ENCODE data around the gene GCLC.
A peak's percentile ranks its signal among the peaks of the same experiment; 100 is the strongest.

GCLC gene

DNA sequence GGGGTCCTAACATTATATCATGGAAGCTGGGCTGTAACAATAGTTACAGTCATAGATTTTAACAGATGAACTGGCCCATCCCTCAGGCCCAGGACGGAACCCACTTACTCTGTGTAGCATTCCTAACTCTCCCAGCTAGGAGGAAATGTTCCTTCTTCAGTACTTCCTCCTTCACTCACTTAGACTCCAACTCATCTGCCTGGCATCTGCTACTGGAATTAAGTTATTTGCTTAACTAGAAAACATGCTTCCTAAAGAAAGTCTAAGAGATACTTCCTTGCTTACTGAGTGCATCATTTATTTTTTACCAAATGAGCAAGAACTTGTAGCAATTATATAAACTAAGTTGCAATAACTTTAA, 20.5 kb downstream of the GCLC start:
- DNase-seq (ENCODE audit: low spot score): no peak

DNA sequence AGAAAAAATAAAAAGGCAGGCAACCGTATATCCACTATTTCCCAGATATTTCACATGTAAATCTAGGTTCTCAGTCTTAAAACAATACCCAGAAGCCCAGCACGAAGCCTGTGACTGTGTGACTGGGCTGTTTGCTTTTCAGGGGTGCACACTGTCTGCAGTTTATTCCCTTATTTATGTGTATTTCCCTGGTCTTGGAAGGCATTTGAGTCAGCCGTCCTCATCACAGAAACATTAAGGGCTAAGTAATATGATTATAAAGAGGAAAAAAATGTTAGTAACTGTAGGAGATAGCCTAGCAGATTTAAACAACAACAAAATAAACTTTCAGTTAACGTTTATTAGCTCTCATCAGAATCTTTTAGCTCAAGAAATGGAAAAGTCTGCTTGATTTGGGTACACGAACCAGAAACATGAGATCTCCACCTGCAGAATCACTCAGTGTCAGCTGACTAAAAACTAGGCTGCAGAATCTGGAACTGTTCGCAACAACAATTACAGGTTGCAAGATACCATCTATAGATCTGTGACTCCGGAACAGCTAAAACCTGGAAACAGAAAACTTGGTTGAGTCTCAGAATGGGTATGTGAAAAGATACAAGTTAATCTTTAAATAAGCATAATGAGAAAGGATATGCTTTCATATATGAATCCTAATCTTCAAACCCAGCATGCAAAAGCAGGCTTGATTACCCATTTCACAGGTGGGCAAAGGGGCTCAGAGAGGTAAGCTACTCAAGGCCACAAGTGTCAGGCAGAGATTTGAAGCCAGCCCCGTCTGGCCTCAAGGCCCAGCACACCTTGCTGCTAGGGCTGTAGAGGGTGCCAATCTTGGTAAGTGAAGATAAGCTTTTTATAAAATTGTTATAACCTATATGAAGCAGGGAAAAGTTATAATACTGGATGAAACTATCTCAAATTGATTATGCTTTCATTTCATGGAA, 21.1 kb downstream of the GCLC start:
- no peak for DNase-seq (ENCODE audit: low spot score)

DNA sequence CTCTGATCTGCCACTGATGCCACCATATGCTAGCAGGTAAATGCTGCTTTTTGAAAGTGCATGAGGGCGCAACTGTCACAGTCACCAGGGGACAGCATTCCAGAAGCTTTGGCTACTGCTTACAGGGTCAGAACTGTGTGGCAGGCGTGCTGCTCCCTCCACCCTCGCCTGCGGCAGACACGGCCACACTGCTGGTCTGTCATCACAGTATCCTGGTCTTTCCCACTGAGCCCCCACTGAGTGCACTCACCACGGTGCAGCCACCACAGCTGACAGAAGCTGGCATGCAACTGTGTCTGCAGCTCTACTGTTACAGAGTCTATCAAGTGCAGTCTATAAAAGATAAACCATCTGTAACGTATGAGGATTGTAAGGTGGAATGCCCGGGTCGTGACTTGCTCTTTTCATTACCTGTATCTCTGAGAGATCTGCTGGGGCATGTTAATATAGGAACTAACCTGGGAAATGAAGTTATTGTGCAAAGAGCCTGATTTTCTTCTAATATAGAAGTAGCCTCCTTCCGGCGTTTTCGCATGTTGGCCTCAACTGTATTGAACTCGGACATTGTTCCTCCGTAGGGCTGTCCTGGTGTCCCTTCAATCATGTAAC, 24.5 kb downstream of the GCLC start:
- DNase-seq (ENCODE audit: low spot score): no peak

DNA sequence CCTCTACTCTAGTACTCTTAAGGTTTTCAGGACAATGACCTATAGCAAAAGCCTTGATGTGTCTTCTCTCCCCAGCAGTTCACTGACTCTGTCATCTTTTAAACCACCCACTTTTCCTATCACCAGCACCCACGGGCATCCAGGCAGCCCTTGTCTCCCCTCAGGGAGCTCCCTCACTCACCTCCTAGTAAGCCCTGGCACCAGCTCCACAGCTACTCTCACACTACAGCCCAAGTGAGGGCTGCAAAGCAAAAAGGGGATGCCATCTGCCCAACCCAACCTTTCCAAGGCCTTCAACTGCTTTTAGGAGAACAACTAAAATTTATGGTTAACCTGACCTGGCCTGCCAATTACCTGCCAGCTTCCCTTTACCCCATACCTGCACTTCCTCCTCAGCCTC, 26.0 kb downstream of the GCLC start:
- DNase-seq (ENCODE audit: low spot score): no peak

DNA sequence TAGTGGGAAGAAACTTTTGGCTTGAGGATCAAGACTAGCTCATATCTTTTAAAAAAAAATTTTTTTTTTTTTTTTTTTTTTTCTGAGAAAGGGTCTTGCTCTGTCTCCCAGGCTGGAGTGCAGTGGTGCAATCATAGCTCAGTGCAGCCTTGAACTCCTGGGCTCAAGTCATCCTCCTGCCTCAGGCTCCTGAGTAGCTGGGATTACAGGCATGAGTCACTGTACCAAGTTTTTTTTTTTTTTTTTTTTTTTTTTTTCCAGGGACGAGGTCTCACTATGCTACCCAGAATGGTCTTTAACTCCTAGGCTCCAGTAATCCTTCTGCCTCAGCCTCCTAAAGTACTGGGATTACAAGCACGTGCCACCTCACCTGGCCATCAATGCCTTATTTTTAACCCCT, 27.9 kb downstream of the GCLC start:
- no peak for DNase-seq (ENCODE audit: low spot score)

DNA sequence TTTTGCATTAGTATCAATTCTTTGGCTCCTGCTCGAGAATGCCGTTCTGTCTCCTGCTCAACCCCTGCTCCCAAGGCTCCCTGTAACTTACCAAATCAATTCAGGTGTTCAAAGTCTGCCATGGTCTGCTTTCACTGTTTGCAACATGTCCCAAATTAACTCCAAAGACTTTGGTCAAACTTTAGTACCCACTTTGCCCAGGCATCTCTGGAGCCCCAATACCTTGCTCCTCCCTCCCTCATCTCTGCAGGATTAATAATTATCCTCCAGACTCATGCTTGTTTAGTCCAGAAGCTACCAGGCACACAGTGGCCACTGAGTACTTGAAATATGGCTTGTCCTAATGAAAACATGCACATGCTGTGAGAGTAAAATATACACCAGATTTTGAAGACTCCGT, 30.2 kb downstream of the GCLC start:
- no peak for DNase-seq (ENCODE audit: low spot score)

DNA sequence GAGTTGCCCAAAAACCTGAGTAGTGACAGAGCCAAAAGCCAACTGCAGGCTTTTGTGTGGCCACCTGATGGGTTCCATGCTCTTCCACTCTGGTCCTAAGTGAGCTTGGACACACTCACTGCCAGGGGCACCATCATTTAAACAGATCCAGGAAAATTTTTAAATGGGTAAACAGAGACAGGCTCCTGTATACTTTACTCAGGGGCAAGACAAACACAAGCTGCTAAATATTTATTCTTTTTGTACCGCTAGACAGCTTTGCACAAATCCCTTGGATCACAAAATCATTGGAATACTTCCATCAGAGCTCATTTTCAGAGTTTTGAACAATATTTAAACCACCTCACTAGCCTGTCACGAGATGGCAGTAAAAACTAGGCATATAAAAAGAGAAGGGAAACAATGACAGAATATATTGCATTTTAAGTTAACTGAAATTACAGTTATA, 31.4 kb downstream of the GCLC start:
- no peak for DNase-seq (ENCODE audit: low spot score)

DNA sequence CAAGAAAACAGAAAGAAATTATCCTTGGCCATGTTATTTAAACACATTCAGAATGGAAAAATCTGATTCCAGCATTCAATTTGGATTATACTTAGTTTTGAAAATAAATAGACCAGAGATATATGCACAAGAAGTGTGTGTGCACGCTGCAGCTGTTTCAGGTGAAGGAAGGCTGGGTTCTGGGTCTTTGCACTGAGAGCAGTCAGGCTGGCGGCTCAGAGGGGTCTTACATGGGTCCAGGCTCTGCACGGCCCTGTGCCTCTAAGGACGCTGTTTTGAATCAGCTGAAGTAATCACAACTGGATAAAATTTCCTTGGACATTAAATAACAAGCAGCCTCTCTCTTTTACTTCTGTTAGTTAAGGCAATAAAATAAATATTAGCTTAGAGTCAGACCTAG, 31.8 kb downstream of the GCLC start:
- no peak for DNase-seq (ENCODE audit: low spot score)

DNA sequence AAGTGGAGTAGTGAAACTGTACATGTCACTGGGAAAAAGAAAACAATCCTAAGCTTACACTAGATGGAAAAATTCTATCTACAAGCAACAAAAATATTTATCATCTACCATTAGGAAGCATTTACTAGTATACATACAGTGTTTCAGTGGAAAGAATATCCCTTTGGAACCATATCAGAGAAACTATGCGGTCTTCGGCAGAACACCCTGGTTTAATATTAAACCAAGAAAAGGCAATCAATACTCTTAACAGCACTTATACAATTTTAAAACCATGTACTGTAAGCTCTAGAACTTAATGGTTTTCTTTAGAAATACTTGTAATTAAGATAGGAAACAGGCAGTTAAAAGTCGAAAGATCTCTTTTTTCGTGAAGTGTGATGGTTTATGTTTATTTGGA, 32.3 kb downstream of the GCLC start:
- no peak for DNase-seq (ENCODE audit: low spot score)

DNA sequence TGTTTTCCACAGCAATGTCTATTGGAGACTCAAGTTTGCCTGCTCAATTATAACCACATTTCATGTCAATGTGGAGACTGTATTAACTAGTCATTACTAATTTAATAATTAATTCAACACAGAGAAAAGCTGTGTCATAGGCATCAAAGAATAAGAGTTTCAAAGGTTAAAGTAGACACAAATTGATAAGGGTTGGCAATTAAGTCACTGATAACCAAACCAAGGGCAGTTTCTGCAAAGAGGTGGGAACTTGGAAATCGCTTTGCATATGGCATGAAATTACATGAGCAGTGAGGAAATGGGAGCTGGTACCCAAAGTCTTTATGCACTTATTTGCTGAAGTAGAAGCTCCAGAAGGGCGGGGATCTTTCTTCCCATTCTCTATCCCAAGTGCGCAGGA, 34.2 kb downstream of the GCLC start:
- DNase-seq (ENCODE audit: low spot score): no peak

DNA sequence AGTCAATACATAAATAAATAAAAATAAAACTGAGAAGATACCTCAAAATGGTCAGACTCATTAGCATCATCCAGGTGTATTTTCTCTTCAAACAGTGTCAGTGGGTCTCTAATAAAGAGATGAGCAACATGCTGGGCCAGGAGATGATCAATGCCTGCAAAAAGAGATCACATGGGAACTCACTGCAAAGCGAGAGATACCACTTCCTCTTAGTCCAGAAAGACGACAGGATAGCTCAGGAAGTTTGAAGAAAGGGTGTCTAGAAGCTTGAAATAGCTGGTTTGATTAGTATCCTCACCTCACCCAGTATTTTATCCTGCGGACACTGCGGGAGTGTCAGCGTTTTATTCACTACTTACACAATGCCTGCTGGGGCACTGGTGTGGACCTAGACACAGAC, 38.0 kb downstream of the GCLC start:
- no peak for DNase-seq (ENCODE audit: low spot score)

DNA sequence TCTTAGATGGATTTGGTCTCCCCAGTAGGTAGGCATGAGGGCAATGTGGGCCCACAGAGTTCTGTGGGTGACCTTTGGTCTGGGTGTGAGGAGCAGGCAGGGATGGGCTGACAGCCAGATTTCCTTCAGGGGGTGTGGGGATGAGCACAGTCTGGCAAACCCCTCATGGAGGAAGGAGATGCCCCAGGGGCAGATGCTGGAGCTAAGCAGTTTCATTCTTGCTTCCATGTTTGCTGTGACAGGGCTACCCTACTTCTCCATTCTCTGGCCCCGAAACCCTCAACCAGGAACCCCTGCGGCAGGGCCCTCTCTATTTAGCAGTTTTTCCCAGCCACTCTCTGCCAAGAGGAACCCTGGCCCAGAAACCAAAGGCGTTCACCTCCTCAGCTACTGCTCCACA, 40.4 kb downstream of the GCLC start:
- DNase-seq (ENCODE audit: low spot score): no peak

DNA sequence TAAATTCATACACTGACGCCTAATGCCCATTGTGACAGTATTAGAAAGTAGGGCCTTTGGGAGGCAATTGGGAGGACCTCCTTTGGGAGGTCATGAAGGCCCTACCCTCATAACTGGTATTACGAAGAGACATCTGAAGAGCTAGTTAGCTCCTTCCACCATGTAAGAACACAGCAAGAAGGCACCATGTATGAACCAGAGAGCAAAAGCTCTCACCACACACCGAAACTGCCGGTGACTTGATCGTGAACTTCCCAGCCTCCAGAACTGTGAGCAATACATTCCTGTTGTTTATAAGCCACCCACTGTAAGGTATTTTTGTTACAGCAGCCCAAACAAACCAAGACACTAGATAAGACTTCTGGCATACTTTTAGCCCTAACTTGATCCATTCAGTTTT, 41.8 kb downstream of the GCLC start:
- DNase-seq (ENCODE audit: low spot score): no peak

DNA sequence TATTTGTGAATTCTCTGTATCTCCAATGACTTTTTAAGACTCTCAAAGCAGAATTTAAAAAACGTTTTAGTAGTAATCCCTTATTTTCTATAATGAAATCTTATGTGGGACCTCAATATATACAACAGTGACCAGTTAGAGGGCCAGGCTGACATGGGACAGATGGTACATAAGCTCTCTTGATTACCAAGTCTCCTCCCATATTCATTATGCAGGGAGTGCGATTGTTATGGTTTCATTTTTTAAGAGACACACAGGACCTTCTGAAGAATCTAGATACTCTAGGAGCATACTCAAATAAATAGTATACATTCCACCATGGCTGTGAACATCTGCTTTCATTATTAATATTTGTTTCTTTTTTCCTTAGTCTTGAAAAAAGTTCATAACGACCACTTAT, 43.5 kb downstream of the GCLC start:
- DNase-seq (ENCODE audit: low spot score): no peak

DNA sequence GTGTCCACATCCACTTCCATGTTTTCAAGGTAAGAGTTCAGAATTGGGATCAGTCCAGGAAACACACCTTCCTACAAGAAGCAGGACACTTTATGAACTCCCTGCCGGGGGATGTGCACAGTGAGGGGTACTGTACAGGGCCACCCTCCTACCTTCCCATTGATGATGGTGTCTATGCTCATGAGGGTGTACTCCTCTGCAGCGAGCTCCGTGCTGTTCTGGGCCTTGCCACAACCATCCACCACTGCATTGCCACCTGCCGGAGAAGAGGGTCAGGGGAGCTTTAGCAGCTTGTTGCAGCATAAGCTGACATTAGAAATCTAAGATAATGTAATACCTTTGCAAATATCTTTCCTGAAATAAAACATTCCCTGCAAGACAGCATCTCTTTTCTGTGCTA, 44.8 kb downstream of the GCLC start:
- no peak for DNase-seq (ENCODE audit: low spot score)

DNA sequence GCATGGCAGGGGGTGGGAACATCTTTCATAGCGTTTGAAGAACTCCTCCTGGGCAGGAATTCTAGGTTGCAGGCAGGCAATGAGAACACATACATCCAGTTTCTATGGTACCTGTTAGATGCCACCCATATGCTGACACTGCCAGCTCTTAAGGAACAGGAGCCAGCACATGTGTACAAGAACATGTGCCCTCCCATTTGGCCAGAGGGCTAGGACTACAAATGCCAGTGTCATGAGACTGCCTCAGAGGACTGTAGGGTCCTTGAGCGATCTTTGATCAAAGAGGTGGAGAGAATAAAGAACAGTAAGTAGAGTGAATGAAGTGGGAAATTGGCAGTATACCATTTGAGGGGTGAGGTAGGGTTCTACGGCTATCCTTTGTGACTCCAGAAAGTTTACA, 45.8 kb downstream of the GCLC start:
- DNase-seq (ENCODE audit: low spot score): no peak

DNA sequence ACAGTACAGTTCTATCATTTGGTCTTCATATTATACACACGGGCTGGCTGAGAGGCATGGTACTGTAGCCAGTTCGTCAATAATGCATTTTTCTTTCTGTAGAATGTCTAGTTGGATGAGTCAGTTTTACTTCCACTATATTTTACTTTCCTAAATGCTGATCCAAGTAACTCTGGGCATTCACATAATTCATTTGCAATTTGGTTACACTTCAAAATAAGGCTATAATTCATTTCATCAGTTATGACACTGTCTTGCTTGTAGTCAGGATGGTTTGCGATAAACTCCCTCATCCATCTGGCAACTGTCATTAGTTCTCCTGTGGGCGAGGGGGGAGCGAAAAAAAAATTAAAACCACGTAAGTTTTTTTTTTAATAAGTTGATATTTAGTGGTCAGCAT, 46.3 kb downstream of the GCLC start:
- DNase-seq (ENCODE audit: low spot score): no peak

DNA sequence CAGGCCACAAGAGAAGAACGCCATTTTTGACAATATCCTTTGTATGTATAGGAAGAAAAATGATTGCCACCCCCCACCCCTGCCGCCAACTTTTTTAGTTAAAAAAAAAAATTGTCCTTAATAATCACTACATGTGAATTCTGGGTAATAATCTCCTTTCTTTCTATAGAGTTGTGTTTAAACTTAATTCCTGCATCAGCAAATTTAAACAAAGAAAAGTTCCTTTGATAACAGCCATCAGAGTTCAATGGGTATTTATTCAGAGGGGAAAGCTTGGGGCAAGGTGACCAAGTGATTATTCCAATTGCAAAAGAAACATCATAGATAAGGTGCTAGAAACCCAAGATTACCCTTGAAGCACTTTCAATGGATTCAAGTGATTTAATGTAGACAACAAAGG, 47.0 kb downstream of the GCLC start:
- DNase-seq (ENCODE audit: low spot score): no peak

DNA sequence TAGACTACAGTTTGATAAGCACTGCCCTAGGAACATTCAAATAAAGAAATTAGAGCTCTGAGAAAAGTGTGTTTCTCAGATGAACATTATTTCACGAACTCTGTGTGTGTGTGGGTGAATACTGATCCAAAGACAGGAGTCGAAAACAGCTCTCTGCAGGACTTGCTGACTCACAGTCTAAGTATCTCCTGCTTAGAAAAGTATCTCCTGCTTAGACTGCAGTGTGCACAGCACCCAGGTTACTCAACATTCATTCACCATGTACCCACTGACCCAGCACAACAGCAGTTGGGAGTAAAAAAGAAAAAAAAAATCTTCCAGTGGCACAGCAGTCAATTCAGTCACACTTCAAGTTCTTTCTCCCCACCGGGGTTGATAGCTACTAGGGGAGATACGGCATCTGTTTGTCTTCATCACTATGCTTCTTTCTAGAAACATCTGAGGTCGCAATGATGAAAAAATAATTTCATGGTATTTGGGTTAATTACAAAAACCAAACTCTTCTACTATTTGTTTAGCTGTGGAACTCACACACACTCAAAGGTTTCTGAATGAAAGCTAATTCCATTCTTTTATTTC, 48.0 kb downstream of the GCLC start:
- peak; percentile 44 for DNase-seq (ENCODE audit: low spot score)

DNA sequence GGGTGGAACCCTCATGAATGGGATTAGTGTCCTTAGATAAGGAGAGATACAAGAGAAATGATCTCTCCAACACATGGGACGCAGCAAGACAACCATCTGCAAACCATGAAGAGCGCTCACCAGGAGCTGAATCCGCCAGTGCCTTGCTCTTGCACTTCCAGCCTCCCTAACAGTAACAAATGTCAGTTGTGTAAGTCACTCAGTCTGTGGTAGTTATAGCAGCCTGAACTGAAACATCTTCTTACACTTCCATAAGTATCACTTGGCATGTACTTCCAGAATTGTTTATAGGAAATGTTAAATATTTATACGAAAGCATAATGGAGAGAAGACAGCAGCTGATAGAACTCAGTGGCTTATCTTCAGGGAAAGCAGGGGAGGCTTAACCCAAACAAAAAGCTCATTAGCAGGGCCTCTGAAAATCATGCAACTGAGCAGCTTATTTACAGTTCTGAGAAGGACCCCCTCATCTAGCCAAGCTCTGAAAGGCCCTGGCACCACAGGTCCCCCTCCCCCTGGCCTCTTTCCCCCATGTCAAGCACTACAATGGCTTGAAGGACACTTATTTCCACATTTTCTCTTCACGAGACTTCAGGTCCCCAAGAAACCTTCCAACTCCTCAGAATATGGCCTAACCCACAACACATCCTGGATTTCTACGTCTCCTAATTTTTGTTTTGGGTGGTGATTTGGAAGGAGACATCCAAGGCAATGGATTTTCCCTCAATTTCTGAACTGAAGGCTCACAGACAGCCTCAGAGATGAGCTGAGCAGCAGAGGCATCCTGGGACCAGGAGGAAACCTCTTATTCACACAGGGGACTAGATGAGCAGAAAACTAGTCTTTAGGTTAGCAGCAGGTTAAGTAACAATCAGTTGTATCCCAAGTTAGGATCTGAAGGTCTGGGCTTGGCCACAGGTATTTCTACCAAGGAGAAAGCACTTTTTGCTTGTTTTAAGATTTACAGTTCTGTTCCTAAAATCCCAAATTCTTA, 49.1 kb downstream of the GCLC start:
- no peak for DNase-seq (ENCODE audit: low spot score)

DNA sequence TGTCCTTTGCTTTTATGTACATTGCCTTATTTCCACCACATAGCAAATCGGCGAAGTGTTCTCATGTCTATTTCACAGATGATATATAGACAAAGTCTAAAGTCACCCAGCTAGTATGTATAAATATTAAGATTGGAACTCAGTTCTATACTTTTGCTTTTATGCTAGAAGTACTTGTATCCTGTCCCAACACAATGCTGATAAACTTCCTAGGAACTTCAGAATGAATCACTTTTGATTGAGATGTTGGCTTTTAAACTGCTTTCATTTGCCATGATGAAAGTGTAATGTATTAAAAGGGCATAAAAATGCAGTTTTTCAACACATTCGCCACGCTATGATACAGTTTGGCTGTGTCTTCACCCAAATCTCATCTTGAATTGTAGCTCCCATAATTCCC, 50.8 kb downstream of the GCLC start:
- no peak for DNase-seq (ENCODE audit: low spot score)

DNA sequence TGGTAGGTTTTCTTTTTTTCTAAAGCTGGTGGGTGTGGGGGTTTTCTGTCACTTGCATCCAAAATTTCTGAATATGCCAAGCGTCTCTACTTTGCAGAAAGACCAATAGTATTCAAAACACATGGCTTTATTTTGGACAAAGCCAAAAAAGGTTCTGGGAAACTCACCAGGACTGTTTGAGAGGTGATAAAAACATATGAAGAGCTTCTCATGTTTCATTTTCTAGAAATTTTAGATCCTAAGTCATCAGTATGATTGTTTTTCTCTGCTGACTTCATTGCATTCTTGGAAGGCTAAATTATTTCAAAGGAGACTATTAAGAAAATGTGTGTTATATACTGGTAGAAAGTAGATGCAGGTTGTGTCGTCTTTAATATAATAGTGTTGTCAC, 51.3 kb downstream of the GCLC start:
- DNase-seq (ENCODE audit: low spot score): no peak

Measured in hepatic stellate cell (primary cell).